Stimulated activated CD8-positive, alpha-beta memory T cell treated with anti-CD3 and anti-CD28 coated beads, Interleukin-4, amount 100 ng/mL, for 24 hours (primary cell): ENCODE results near the gene ANKRD17.
"Not testable (repeated sequence)": the region's sequence is repeated elsewhere in the genome, so short reads cannot be mapped to it uniquely, and the experiment has no call there.

Experiments used
- DNase-seq: peaks from one replicate; pipeline ENCODE4 v3.0.0-alpha.2; 2020; ENCODE audit warnings: low read depth

ANKRD17 gene

GRCh38 chr4:73248416-73248815 lies 10.2 kb downstream of the ANKRD17 start:
- no peak for DNase-seq

DNA sequence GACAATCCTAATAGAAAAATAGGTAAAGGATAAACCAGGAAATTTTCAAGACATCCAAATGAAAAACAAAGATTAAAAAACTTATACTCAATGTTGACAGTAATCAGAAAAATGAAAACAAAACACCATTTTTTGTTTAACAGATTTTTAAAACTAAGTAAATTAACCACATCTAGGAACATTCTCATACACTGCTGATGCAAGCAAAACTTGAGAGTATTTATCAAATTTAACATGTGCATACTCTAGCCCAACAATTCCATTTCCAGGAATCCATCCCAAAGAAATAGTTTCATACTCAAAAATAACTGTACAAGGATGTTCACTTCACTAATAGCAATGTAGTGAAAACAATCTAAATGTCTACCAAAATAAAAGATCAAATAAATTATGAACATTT lies 11.5 kb downstream of the ANKRD17 start:
- no peak for DNase-seq

DNA sequence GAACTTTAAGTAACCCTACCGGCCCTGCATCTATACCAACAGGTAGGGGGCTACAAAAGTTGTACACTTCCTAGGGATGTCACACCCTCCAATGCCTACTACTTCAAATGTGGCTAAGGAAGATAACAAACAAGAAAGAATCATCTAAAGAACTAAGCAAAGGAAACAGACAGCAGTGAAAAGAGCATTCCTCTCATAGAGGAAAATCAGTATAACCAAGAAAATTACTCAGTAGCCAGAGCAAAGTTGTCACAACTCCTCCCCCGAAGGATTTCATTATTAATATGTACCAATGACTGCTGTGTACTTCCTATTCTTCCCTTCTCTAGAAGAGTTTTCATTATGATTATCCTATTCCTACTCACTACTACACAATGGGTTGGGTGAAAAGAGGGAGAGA lies 12.6 kb downstream of the ANKRD17 start:
- no peak for DNase-seq

GRCh38 chr4:73244945-73245601 lies 13.5 kb downstream of the ANKRD17 start:
- DNase-seq, result no peak

- DNase-seq, result no peak
These were observed 21.6 kb downstream of the ANKRD17 start for GRCh38 chr4:73237044-73237443.

DNA sequence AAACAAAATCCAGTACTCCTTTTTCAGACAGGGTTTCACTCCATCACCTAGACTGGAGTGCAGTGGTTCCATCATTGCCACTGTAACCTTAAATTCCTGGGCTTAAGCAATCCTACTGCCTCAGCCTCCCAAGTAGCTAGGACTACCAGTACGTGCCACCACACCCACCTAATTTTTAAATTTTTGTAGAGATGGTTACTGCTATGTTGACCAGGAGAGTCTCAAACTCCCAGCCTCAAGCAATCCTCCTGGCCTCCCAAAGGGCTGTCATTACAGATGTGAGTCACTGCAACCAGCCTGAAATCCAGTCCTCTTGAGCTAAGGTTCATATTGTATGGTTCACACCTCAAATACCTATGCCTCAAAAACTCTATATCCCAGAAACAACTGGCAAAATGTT lies 22.4 kb downstream of the ANKRD17 start:
- no peak for DNase-seq

- no peak for DNase-seq
These were observed 23.9 kb downstream of the ANKRD17 start for GRCh38 chr4:73234712-73235111.

- no peak for DNase-seq
These were observed 26.8 kb downstream of the ANKRD17 start for GRCh38 chr4:73231518-73232487.

DNA sequence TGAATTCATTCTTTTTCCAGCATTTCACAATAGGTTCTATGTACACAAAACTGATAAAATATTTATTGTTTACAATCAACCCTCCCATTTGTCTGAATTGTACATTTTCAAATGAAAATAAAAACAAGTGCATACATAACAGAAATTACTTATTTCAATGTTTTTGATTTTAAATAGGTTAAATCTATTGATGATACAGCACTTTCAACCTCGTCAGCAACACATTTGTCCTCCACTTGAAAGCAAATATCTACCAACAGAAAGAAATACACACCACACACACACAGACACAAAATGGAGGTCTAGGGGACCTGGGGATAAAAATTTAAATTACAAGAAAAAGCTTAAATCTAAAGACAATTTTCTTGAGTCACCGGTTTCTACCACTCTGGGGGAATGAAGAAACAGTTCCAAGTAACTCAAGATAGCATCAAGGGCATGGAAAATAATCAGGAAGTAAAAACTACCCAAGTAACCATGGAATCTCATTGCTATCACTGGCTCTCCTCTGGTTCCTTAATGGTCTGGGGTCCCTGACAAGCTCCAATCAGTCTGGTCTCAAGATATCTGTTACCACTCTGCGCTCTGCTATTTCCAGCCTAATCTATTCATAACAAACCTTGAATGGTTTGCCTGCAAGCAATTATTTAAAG lies 27.6 kb downstream of the ANKRD17 start:
- no peak for DNase-seq

GRCh38 chr4:73228800-73229199 lies 29.8 kb downstream of the ANKRD17 start:
- not testable (repeated sequence) for DNase-seq

DNA sequence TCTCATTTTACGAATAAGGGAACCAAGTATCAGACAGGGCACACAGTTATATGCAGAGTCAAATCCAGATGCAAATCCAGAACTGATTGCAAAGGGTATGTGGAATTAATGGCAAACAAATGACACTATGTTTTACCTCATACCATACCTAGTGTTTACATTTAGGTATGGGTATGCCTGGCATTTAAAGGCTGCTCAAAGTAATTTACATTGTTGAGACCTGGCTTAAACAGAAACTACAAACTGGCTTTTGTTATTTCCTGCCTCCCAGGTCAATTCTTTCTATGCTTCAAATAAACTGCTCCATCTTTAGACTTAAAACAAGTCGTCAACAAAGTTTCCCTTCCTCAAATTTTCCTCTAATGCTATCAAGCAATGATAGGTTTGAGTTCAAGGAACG lies 33.7 kb downstream of the ANKRD17 start:
- DNase-seq, result no peak

GRCh38 chr4:73223258-73223650 lies 35.3 kb downstream of the ANKRD17 start:
- no peak for DNase-seq

- no peak for DNase-seq
These were observed 35.9 kb downstream of the ANKRD17 start for GRCh38 chr4:73222466-73223257.

GRCh38 chr4:73221734-73222133 lies 36.9 kb downstream of the ANKRD17 start:
- DNase-seq, result no peak

GRCh38 chr4:73220815-73221214 lies 37.8 kb downstream of the ANKRD17 start:
- no peak for DNase-seq

DNA sequence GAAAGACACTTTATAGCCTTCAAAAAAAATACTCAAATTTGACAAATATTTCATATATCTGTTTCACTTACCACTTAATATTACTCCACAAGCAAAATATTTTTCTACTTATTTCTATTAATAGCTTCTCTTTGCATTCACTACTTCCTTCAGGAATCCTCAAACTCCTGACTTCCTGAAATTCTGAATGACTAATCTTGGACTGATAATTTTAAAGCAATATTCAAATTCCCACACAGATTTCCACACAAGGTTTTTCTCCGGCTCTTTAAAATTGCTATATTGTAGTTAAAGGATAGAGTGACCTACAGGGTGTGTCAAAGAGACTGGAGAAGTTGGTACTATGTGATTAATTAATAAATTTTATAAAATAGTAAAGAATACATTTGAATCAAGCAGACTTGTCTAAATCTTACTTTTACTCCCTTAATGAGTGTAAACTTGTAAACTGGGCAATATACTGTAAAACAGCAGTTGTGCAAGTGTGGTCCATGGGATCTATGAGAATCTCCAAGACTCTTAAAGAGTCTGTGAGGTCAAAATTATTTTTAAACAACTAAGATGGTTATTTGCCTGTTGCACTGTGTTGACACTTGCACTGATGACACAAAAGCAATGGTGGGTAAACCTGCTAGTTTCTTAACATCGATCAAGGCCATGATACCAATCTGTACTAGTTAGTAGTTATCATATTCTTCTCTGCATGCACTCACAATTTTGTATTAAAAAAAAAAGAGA lies 44.5 kb downstream of the ANKRD17 start:
- no peak for DNase-seq

DNA sequence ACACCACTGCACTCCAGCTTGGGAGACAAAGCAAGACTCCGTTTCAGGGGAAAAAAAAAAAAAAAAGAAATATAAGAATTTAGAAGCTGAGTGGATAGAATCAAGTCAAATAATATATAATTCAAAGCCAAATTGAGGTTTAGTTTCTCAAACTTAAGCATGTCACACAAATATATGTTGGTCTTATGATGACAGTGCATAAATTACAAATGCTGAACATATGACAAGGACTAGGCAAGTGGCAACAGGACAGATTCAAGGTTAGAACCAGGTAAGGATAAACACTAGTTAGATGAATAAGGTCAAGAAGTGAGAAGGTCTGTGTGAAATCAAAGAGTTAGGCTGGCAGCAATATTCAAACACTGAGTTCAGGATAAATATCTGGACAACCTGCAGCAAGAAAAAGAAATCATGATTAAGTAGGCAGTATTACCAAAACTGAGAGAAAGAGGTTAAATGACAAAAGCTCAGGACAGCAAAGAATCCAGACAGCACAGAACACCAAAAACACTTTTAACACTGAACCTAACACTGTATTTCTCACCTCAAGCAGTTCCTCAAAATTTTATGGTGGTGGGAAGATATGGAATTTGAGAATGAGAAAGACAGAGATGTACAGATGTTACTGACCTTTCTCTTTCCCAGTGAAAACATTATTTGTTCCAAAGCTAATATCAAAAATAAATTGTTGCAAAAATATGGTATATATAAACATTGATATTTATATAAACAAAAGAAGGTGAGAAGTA lies 45.4 kb downstream of the ANKRD17 start:
- no peak for DNase-seq

GRCh38 chr4:73211968-73212367 lies 46.6 kb downstream of the ANKRD17 start:
- no peak for DNase-seq

GRCh38 chr4:73208376-73208775 lies 50.2 kb downstream of the ANKRD17 start:
- DNase-seq, result no peak

DNA sequence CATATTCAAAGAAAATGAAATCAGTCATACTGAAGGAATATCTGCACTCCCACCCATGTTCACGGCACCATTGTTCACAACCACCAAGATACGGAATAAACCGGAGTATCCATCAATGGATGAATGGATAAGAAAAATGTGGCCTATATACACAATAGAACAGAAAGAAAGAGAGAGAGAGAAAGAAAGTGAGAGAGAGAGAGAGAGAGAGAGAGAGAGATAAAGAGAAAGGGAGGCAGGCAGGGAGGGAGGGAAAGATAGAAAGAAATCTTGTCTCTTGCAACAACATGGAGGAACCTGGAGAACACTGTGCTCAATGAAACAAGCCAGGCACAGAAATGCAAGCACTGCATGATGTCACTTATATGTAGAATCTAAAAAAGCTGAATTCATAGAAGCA lies 52.4 kb downstream of the ANKRD17 start:
- no peak for DNase-seq

DNA sequence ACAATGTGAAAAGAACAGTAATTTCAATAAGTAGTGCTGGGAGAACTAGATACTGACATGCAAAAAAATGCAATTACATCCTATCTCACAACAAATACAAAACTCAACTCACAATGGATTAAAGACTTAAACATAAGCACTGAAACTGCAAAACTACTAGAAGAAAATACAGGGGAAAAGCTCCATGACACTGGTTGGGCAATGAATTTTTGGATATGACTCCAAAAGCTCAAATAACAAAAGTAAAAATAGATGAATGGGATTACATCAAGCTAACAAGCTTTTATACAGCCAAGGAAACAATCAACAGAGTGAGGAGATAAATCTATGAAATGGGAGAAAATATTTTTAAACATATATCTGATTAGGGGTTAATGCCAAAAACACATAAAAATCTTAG lies 53.1 kb downstream of the ANKRD17 start:
- no peak for DNase-seq
